Parathyroid adenoma (tissue), 2 donors: ENCODE measurements around the gene RIF1.

Source experiments
- H2AFZ ChIP-seq: fragments of 300-600 bp; sonication (generic); one replicate; pipeline ENCODE4 v1.7.0; 2017; ENCODE audit warnings: antibody characterized with exemption, mild to moderate bottlenecking
- H3K27ac ChIP-seq: fragments of 300-600 bp; sonication (generic); one replicate; pipeline ENCODE4 v1.7.0; 2017
- H3K27me3 ChIP-seq: fragments of 300-600 bp; sonication (generic); one replicate; pipeline ENCODE4 v1.7.0; 2017; ENCODE audit warnings: low read length; ENCODE audit not compliant: control insufficient read depth, insufficient read depth
- H3K36me3 ChIP-seq: fragments of 300-600 bp; sonication (generic); one replicate; pipeline ENCODE4 v1.7.0; 2017; ENCODE audit warnings: low read length; ENCODE audit not compliant: control insufficient read depth, insufficient read depth
- H3K4me1 ChIP-seq: fragments of 300-600 bp; sonication (generic); one replicate; pipeline ENCODE4 v1.7.0; 2017; ENCODE audit warnings: control low read depth
- H3K4me2 ChIP-seq: fragments of 300-600 bp; sonication (generic); one replicate; pipeline ENCODE4 v1.7.0; 2017; ENCODE audit warnings: low read length
- H3K4me3 ChIP-seq: fragments of 300-600 bp; sonication (generic); one replicate; pipeline ENCODE4 v1.7.0; 2017; ENCODE audit warnings: low read depth, low read length
- H3K79me2 ChIP-seq: fragments of 300-600 bp; sonication (generic); one replicate; pipeline ENCODE4 v1.7.0; 2017; ENCODE audit warnings: control low read depth
- H3K9ac ChIP-seq: fragments of 300-600 bp; sonication (generic); one replicate; pipeline ENCODE4 v1.7.0; 2017; ENCODE audit warnings: mild to moderate bottlenecking
- H3K9me3 ChIP-seq: fragments of 300-600 bp; sonication (generic); one replicate; pipeline ENCODE4 v1.7.0; 2017; ENCODE audit warnings: low read length; ENCODE audit not compliant: control insufficient read depth
- CTCF ChIP-seq: fragments of 300-600 bp; sonication (generic); IDR thresholded peaks from one replicate; pipeline ENCODE4 v1.7.0; 2017; ENCODE audit warnings: antibody characterized with exemption, mild to moderate bottlenecking
- donor health status: primary hyperparathyroidism.

RIF1 gene

GRCh38 chr2:151518802-151519201 is 109.1 kb downstream of the RIF1 start:
- no peaks in the 10 kb centered on the region for H3K79me2 ChIP-seq
- no peak overlapping the region for H3K27ac ChIP-seq
- no peak overlapping the region for H3K4me3 ChIP-seq
- no peaks in the 10 kb centered on the region for H3K27me3 ChIP-seq
- no peaks in the 10 kb centered on the region for H3K4me1 ChIP-seq
- TF ChIP-seq CTCF = no peak
- no peak overlapping the region for H2AFZ ChIP-seq
- H3K36me3 ChIP-seq = no peaks in the 10 kb centered on the region
- no peak overlapping the region for H3K9ac ChIP-seq
- no peaks in the 10 kb centered on the region for H3K9me3 ChIP-seq
- no peak overlapping the region for H3K4me2 ChIP-seq

GRCh38 chr2:151520976-151521375 is 111.3 kb downstream of the RIF1 start:
- TF ChIP-seq CTCF = no peak
- Histone ChIP-seq H3K36me3 (no peaks in the 10 kb centered on the region), H3K9ac (no peak overlapping the region), H3K79me2 (no peaks in the 10 kb centered on the region), H2AFZ (no peak overlapping the region), H3K4me3 (no peak overlapping the region), H3K4me1 (no peaks in the 10 kb centered on the region), H3K4me2 (no peak overlapping the region), H3K27me3 (no peaks in the 10 kb centered on the region), H3K9me3 (no peaks in the 10 kb centered on the region), H3K27ac (no peak overlapping the region)

GRCh38 chr2:151522556-151522955 is 112.9 kb downstream of the RIF1 start:
- no peak overlapping the region for H3K4me3 ChIP-seq
- no peaks in the 10 kb centered on the region for H3K27me3 ChIP-seq
- no peak overlapping the region for H3K27ac ChIP-seq
- no peak overlapping the region for H3K4me2 ChIP-seq
- no peak for TF ChIP-seq CTCF
- no peaks in the 10 kb centered on the region for H3K4me1 ChIP-seq
- no peak overlapping the region for H2AFZ ChIP-seq
- H3K79me2 ChIP-seq = no peaks in the 10 kb centered on the region
- H3K36me3 ChIP-seq = no peaks in the 10 kb centered on the region
- H3K9me3 ChIP-seq = no peaks in the 10 kb centered on the region
- H3K9ac ChIP-seq = no peak overlapping the region

GRCh38 chr2:151523850-151524249 is 114.1 kb downstream of the RIF1 start:
- no peak overlapping the region for H2AFZ ChIP-seq
- H3K79me2 ChIP-seq = no peaks in the 10 kb centered on the region
- H3K27ac ChIP-seq = no peak overlapping the region
- H3K4me3 ChIP-seq = no peak overlapping the region
- TF ChIP-seq CTCF = no peak
- no peak overlapping the region for H3K4me2 ChIP-seq
- H3K27me3 ChIP-seq = no peaks in the 10 kb centered on the region
- no peaks in the 10 kb centered on the region for H3K4me1 ChIP-seq
- H3K9me3 ChIP-seq = no peaks in the 10 kb centered on the region
- no peaks in the 10 kb centered on the region for H3K36me3 ChIP-seq
- no peak overlapping the region for H3K9ac ChIP-seq

GRCh38 chr2:151525821-151526373 is 116.2 kb downstream of the RIF1 start:
- no peak for TF ChIP-seq CTCF
- no peaks in the 10 kb centered on the region for H3K9me3 ChIP-seq
- no peak overlapping the region for H3K9ac ChIP-seq
- no peaks in the 10 kb centered on the region for H3K79me2 ChIP-seq
- no peak overlapping the region for H3K4me3 ChIP-seq
- H3K36me3 ChIP-seq = no peaks in the 10 kb centered on the region
- H3K4me2 ChIP-seq = no peak overlapping the region
- no peaks in the 10 kb centered on the region for H3K27me3 ChIP-seq
- H3K4me1 ChIP-seq = no peaks in the 10 kb centered on the region
- H3K27ac ChIP-seq = no peak overlapping the region
- H2AFZ ChIP-seq = no peak overlapping the region
